Neural crest cell (in vitro differentiated cells): ENCODE results near the gene TLX2. TPM values are rescaled to one million over a fixed set of nuclear protein-coding genes. Genes with fewer than 3 reads are reported as not detected.

Experiments
- DNase-seq: peaks from one replicate; pipeline ENCODE4 v3.0.0; 2021; ENCODE audit warnings: low read depth, mixed read lengths, low spot score
- H3K27ac Mint-ChIP-seq: one replicate; pipeline ENCODE4 v1.8.0; 2021; ENCODE audit warnings: mild to moderate bottlenecking, mixed read lengths; ENCODE audit not compliant: unreplicated experiment
- H3K27me3 Mint-ChIP-seq: 2 replicates; pipeline ENCODE4 v1.8.0; 2021; ENCODE audit warnings: low read depth, mild to moderate bottlenecking, mixed read lengths
- H3K36me3 Mint-ChIP-seq: 2 replicates; pipeline ENCODE4 v1.8.0; 2021; ENCODE audit warnings: low read depth, mild to moderate bottlenecking, mixed read lengths
- H3K4me1 Mint-ChIP-seq: 2 replicates; pipeline ENCODE4 v1.8.0; 2021; ENCODE audit warnings: mixed read lengths
- H3K4me3 Mint-ChIP-seq: one replicate; pipeline ENCODE4 v1.8.0; 2021; ENCODE audit warnings: mild to moderate bottlenecking, mixed read lengths
- H3K9me3 Mint-ChIP-seq: 2 replicates; pipeline ENCODE4 v1.8.0; 2021; ENCODE audit warnings: mixed read lengths
- CTCF ChIP-seq: fragments of 200-600 bp; sonication (generic); conservative IDR thresholded peaks from 2 replicates; pipeline ENCODE4 v1.5.0; 2021; ENCODE audit warnings: antibody characterized with exemption, mild to moderate bottlenecking
- total RNA-seq: library from RNA; stranded (reverse); gene quantifications from 2 replicates; pipeline ENCODE4 v1.2.1, GENCODE V29; 2021

TLX2 gene
- total RNA-seq, 1 donor from 2014 or later = not detected

DNA sequence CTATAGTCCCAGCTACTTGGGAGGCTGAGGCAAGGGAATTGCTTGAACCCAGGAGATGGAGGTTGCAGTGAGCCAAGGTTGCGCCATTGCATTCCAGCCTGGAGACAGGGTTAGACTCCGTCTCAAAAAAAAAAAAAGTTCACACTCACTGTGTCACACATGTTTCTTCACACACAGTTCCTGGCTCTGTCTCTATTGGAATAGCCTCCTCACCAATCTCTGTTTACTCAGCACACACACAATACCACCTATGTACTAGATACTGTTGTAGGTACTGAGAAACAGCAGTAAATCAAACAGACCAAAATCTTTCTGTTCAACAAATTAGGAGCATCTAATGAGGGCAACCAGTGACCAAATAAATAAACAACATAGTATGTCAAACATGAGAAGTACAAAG is 28.1 kb upstream of the TLX2 start:
- no peak overlapping the region for H3K4me3 Mint-ChIP-seq

DNA sequence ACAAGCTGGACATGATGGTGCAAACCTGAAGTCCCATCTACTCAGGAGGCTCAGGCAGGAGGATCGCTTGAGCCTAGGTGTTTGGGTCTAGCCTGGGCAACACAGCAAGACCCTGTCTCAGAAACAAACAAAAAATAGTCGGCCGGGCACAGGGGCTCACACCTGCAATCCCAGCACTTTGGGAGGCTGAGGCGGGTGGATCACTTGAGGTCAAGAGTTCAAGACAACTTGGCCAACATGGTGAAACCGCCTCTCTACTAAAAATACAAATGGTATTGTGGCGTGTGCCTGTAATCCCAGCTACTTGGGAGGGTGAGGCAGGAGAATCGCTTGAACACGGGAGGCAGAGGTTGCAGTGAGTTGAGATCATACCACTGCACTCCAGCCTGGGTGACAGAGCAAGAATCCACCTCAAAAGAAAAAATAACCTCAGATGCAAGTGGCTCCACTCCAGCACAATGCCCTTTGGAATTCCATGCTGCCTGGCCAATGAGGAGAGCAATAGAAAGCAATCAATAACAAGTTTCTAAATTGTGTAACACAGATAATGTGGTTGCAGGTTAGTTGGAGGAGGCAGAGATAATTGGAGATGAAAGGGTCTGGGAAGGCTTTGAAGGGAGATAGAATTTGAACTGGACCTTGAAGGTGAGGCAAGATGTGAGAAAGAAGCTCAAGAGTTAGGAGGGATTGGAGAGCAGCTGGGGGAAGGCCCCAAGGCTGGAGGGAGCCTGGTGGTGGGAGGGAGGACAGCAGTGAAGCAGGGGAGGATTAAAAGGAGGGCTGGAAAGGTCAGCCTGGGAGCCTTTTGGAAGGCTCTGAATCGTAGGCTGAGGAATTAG is 25.4 kb upstream of the TLX2 start:
- no peak for TF ChIP-seq CTCF
- no peak overlapping the region for H3K27ac Mint-ChIP-seq
- H3K27me3 Mint-ChIP-seq = no peaks in the 10 kb centered on the region
- H3K4me3 Mint-ChIP-seq = no peak overlapping the region
- H3K4me1 Mint-ChIP-seq = no peaks in the 10 kb centered on the region
- H3K36me3 Mint-ChIP-seq = peaks cover 5% of the 10 kb centered on the region
- no peak for DNase-seq
- no peaks in the 10 kb centered on the region for H3K9me3 Mint-ChIP-seq

More for the DNA sequence above, 28.1 kb upstream of the TLX2 start:
- TF ChIP-seq CTCF = no peak
- Mint-ChIP-seq H3K27ac (no peak overlapping the region), H3K4me1 (peaks cover 19% of the 10 kb centered on the region), H3K36me3 (peaks cover 2% of the 10 kb centered on the region), H3K27me3 (no peaks in the 10 kb centered on the region), H3K9me3 (no peaks in the 10 kb centered on the region)
- DNase-seq = no peak

GRCh38 chr2:74489906-74490305 is 24.3 kb upstream of the TLX2 start:
- H3K36me3 Mint-ChIP-seq = peaks cover 11% of the 10 kb centered on the region

DNA sequence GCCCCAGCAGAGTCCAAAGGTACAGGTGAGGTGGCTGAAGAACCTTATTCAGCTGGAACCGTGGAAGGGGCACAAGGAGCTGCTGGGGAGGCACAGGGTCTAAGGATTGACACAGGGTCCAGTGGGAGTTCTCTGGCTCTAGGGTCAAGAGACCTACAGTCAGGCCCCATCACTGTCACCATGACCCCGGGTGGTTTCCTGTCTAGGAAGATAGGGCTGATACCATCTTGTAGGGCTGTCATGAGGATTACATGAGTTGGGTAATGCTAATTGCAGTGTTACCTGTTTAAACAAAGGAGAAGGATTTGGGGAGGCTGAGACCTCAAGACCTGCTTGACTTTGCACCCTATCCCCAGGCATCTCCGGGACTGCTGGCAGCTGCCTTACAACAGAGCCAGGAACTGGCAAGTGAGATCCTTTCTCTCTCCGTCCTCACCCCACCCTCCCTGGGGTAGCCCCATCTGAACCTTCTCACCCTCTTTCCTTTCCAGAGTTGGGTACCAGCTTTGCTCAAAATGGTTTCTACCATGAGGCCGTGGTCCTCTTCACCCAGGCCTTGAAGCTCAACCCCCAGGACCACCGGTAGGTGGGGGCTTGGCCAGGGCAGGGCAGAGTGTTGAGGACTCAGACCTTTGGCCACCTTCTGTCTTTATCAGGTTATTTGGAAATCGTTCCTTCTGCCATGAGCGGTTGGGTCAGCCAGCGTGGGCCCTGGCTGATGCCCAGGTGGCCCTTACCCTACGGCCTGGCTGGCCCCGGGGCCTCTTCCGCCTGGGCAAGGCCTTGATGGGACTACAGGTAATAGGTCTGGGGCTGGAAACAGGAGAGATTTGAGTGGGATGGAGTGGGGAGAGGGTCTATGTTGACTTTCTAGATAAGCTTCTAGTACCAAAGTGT is 22.4 kb upstream of the TLX2 start:
- Mint-ChIP-seq H3K9me3 (no peaks in the 10 kb centered on the region), H3K36me3 (peaks cover 15% of the 10 kb centered on the region), H3K4me3 (no peak overlapping the region), H3K4me1 (no peaks in the 10 kb centered on the region), H3K27me3 (peaks cover 24% of the 10 kb centered on the region), H3K27ac (no peak overlapping the region)
- TF ChIP-seq CTCF = no peak
- no peak for DNase-seq

More at GRCh38 chr2:74489906-74490305, 24.3 kb upstream of the TLX2 start:
- DNase-seq = no peak
- Mint-ChIP-seq H3K27me3 (peaks cover 4% of the 10 kb centered on the region), H3K4me3 (no peak overlapping the region), H3K9me3 (no peaks in the 10 kb centered on the region), H3K4me1 (no peaks in the 10 kb centered on the region), H3K27ac (no peak overlapping the region)
- no peak for TF ChIP-seq CTCF

- peaks cover 15% of the 10 kb centered on the region for H3K36me3 Mint-ChIP-seq
- H3K4me1 Mint-ChIP-seq = peaks cover 5% of the 10 kb centered on the region
- H3K27me3 Mint-ChIP-seq = peaks cover 41% of the 10 kb centered on the region
- TF ChIP-seq CTCF = no peak
- no peak for DNase-seq
- H3K27ac Mint-ChIP-seq = no peak overlapping the region
- H3K9me3 Mint-ChIP-seq = no peaks in the 10 kb centered on the region
- H3K4me3 Mint-ChIP-seq = no peak overlapping the region
Observed at GRCh38 chr2:74493546-74493945, 20.7 kb upstream of the TLX2 start.
